Measurements from ENCODE around the gene AIG1. TPM values are rescaled to one million over a fixed set of nuclear protein-coding genes. Genes with fewer than 3 reads are reported as not detected.

Gene AIG1
- total RNA-seq, 4 donors from 2014 or later = 18.1 to 47.3 (median 22.9) TPM

DNA sequence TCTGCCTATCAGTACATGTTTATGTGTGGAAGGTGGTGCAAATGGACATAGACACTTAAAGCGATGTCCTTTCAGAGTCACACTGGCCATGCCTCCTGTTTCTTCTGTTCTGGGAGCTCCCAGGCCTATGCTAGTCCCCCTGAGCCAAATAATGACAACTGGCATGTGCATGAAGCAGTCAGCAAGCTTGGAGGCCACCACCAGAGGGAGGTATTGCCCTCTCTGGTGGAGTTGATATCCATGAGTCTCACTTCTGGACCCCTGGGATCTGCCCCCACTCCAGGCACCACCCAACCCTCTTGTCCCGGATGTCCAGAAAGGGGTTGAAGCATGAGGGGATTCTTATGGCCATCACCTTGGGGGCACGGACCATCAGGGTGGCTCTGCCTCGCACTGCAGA, 172.2 kb downstream of the AIG1 start:
- DNase-seq (ENCODE audit: low spot score) (no peak), ATAC-seq (ENCODE audit: low FRiP score) (peak; percentile 37)
- TF ChIP-seq, protein P1, sequence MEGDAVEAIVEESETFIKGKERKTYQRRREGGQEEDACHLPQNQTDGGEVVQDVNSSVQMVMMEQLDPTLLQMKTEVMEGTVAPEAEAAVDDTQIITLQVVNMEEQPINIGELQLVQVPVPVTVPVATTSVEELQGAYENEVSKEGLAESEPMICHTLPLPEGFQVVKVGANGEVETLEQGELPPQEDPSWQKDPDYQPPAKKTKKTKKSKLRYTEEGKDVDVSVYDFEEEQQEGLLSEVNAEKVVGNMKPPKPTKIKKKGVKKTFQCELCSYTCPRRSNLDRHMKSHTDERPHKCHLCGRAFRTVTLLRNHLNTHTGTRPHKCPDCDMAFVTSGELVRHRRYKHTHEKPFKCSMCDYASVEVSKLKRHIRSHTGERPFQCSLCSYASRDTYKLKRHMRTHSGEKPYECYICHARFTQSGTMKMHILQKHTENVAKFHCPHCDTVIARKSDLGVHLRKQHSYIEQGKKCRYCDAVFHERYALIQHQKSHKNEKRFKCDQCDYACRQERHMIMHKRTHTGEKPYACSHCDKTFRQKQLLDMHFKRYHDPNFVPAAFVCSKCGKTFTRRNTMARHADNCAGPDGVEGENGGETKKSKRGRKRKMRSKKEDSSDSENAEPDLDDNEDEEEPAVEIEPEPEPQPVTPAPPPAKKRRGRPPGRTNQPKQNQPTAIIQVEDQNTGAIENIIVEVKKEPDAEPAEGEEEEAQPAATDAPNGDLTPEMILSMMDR (IDR thresholded peaks at IDR 0.05) = no peak

DNA sequence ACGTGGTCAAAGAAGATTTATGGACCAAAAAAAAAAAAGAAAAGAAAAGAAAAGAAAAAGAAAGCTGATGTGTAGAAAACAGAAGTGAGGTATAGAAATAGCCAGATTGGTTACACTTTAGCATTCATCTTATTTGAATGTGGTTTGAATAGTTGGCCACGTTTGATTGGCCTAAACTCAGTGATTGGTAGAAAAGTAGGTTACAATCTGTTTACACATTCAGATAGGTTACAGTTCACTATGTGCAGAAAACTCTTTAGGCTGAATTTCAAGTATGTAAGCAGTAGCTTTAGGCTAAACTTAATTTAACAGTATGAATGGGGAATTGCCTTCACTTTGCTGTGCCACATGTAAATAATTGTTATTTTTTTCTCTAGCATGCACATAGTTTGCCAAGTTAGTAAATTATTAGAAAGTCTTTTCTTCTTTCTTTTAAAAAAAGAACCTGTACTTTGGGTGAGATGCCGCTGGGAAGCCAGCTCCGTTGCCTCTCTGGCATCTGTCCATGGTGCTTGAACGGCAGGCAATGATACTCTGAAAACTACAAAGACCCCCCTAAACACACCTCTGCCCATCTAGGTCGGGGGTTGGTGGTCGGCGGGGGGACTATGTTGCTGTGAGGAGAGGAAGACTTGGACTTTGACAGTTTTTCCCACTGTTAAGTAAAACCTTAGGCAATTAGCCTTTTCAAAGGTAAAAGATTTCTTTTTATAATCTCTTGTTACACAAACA, 173.0 kb downstream of the AIG1 start:
- DNase-seq (ENCODE audit: low spot score) = no peak
- TF ChIP-seq, protein P1 (IDR thresholded peaks at IDR 0.05) = no peak
- ATAC-seq (ENCODE audit: low FRiP score) = no peak

DNA sequence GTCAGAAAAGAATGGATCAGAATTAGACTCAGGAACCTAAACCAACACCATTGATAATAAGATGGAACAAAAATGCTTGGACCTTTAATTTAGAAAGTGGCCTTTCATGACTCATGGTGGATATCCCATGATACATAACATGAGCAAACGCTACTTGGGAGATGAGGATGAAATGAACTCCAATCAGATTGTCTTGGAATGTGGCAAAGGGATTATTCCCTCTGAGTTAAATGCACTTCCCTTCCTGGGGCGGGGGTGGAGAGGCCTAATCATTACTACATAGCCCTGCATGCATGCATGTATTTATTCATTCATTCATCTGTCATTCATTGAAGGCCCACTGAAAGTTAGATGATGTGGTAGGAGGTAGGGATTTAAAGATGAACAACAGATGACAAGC, 174.0 kb downstream of the AIG1 start:
- DNase-seq (ENCODE audit: low spot score) = no peak
- TF ChIP-seq, protein P1 (IDR thresholded peaks at IDR 0.05) = no peak
- ATAC-seq (ENCODE audit: low FRiP score) = no peak

DNA sequence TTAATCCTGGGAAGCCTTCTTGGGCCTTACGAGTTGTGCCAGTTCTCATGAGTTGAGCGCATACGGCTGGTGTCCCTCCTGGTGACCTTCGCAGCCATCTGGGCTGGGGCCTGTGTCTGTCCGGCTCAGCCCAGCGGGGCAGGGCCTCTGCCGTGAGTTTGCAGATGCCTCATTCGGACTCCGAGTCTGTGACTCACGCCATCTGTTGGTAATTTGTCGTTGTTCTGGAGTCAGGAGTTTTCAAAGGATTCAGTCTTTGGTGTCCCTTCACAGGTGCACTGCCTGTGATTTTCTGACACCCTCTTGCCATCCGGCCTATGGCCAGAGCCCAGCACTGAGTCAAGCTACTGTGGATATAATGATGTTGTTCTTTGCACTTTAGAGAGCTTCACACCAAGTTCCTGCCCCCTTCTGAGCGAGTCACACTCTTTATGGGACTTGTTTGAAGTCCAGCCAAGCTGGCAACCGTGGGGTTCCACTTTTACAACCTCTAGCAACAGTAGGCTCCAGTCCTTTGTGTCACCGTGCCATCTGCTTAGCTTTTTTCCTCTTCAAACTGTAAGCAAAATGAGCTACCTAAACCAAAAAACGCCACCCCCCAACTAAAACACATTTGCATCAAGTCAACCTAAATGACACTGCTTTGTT, 175.6 kb downstream of the AIG1 start:
- TF ChIP-seq, protein P1 (IDR thresholded peaks at IDR 0.05) = no peak
- DNase-seq (ENCODE audit: low spot score) = no peak
- ATAC-seq (ENCODE audit: low FRiP score) = no peak

DNA sequence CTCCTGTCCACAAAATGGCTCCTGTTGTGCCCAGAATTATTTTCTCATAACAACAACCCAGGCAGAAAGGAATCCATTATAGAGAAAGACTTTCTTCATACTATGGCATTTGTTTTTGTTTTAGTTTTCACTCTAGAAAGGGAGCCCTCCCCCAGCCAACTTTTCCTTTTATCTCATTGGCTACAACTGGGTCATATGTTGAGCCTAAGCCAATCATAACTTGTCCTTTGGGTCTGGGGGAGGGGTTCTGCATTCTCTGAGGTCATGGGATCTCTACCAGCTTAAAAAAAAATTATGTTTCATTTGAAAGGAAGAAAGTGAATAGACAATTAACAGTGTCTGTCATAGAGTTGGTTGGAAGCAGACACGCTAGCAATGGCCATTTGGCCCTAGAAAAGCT, 177.6 kb downstream of the AIG1 start:
- TF ChIP-seq, protein P1 (IDR thresholded peaks at IDR 0.05) = no peak
- ATAC-seq (ENCODE audit: low FRiP score) = no peak
- DNase-seq (ENCODE audit: low spot score) = no peak

DNA sequence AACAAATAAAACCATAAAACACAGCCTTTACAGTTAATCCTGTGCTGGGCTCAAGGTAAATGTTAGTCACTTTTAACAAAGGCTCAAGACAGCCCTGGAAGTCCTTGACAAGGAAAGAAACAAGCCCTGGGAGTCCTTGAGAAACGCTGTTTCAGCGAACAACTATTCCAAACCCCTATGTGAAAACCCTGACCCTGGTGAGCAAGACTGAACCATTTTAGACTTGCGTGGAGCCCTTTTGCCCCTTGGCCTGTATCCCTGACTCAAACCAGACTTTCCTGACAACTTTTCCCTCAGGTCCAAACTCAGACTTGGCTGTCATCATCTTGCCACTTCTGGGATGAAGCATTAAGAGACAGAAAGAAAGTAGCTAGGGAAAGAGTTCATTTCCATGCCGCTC, 180.4 kb downstream of the AIG1 start:
- TF ChIP-seq, protein P1 (IDR thresholded peaks at IDR 0.05) = no peak
- no peak for DNase-seq (ENCODE audit: low spot score)
- no peak for ATAC-seq (ENCODE audit: low FRiP score)

DNA sequence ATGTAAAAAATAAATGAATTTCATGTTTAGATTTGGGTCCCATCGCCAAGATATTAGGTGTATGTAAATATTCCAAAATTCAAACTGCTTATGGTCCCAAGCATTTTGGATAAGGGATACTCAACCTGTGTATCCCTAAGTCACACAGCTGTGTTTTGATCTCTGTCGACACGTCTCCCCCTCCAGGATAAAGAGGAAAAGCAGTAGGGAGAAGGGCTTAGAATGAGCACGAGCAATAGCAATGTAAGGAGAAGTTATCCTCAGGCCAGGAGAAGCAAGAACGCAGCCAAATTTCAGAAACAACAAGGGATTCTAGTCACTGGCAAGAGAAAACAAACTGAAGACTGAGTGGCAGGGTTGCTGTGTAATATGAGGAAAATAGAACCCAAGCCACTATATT, 181.2 kb downstream of the AIG1 start:
- ATAC-seq (ENCODE audit: low FRiP score) (no peak), DNase-seq (ENCODE audit: low spot score) (no peak)
- TF ChIP-seq, protein P1 (IDR thresholded peaks at IDR 0.05) = no peak

All from omental fat pad (tissue), 4 donors.